CD4-positive, alpha-beta T cell treated with Interleukin-21 for 1 hour (primary cell): ENCODE results near the gene CKS2.

Experiments used
- DNase-seq: peaks from one replicate; pipeline ENCODE4 v3.0.0-alpha.2; 2020

Gene CKS2

GRCh38 chr9:89351584-89352300 is 40.7 kb downstream of the CKS2 start:
- no peak for DNase-seq

- no peak for DNase-seq
Observed at GRCh38 chr9:89352451-89352850, 41.5 kb downstream of the CKS2 start.

GRCh38 chr9:89352874-89353649 is 42.1 kb downstream of the CKS2 start:
- DNase-seq: no peak

- DNase-seq: no peak
Observed at GRCh38 chr9:89353989-89354388, 43.0 kb downstream of the CKS2 start.

GRCh38 chr9:89354471-89354870 is 43.5 kb downstream of the CKS2 start:
- no peak for DNase-seq

- no peak for DNase-seq
Observed at GRCh38 chr9:89356782-89357181, 45.8 kb downstream of the CKS2 start.

- no peak for DNase-seq
Observed at GRCh38 chr9:89357331-89358197, 46.6 kb downstream of the CKS2 start.

- no peak for DNase-seq
Observed at GRCh38 chr9:89358376-89358916, 47.5 kb downstream of the CKS2 start.

GRCh38 chr9:89358985-89359384 is 48.0 kb downstream of the CKS2 start:
- no peak for DNase-seq

GRCh38 chr9:89359751-89360261 is 48.8 kb downstream of the CKS2 start:
- no peak for DNase-seq

- no peak for DNase-seq
Observed at GRCh38 chr9:89360465-89360864, 49.5 kb downstream of the CKS2 start.

- DNase-seq: no peak
Observed at GRCh38 chr9:89361031-89361430, 50.0 kb downstream of the CKS2 start.

- no peak for DNase-seq
Observed at GRCh38 chr9:89361816-89362646, 51.0 kb downstream of the CKS2 start.

GRCh38 chr9:89362647-89363310 is 51.8 kb downstream of the CKS2 start:
- no peak for DNase-seq

- no peak for DNase-seq
Observed at GRCh38 chr9:89363311-89363670, 52.3 kb downstream of the CKS2 start.

- no peak for DNase-seq
Observed at GRCh38 chr9:89363921-89364665, 53.1 kb downstream of the CKS2 start.

GRCh38 chr9:89364666-89365531 is 53.9 kb downstream of the CKS2 start:
- DNase-seq: no peak

GRCh38 chr9:89365532-89365912 is 54.5 kb downstream of the CKS2 start:
- no peak for DNase-seq
